ENCODE data around the gene CSTF3. TPM values are rescaled to one million over a fixed set of nuclear protein-coding genes. Genes with fewer than 3 reads are reported as not detected.
"Not testable (repeated sequence)": the region's sequence is repeated elsewhere in the genome, so short reads cannot be mapped to it uniquely, and the experiment has no call there.

CSTF3 gene
- total RNA-seq, 1 donor = 5.2 TPM

GRCh38 chr11:33176760-33177159, 15.5 kb upstream of the CSTF3 start:
- peaks cover 23% of the 10 kb centered on the region for H3K4me1 ChIP-seq (ENCODE audit: insufficient read depth, low read length)
- H3K4me3 ChIP-seq (ENCODE audit: low read length); H3K27me3 ChIP-seq (ENCODE audit: insufficient read depth, low read length); H3K9me3 ChIP-seq (ENCODE audit: low read depth, low read length): not testable (repeated sequence)

DNA sequence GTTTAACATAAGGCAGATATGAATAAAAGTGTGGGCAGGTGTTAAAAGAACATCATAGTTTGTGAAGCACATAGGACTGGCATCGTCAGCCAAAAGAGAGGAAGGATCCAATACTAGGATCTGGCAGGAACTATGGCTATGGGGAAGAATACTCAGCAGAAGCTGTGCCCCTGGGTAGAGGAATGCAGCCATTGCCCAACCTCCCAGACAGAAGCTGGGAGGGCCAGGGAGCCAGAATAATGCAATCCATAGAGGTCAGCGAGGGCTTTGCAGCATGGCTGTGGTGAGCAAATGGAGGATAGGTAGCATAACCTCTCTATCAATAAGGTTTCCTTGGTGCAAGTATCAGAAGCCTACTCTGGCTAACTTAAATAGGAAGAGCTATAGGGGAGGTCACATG, 11.7 kb upstream of the CSTF3 start:
- Histone ChIP-seq H3K9me3 (ENCODE audit: low read depth, low read length) (no peaks in the 10 kb centered on the region), H3K27me3 (ENCODE audit: insufficient read depth, low read length) (no peaks in the 10 kb centered on the region), H3K4me1 (ENCODE audit: insufficient read depth, low read length) (peaks cover 9% of the 10 kb centered on the region), H3K4me3 (ENCODE audit: low read length) (no peak overlapping the region)

- Histone ChIP-seq H3K27me3 (ENCODE audit: insufficient read depth, low read length) (no peaks in the 10 kb centered on the region), H3K4me3 (ENCODE audit: low read length) (no peak overlapping the region), H3K9me3 (ENCODE audit: low read depth, low read length) (no peaks in the 10 kb centered on the region), H3K4me1 (ENCODE audit: insufficient read depth, low read length) (peaks cover 4% of the 10 kb centered on the region)
These were observed 11.1 kb upstream of the CSTF3 start for GRCh38 chr11:33172345-33172744.

GRCh38 chr11:33171251-33171650, 10.0 kb upstream of the CSTF3 start:
- peaks cover 8% of the 10 kb centered on the region for H3K4me1 ChIP-seq (ENCODE audit: insufficient read depth, low read length)
- H3K4me3 ChIP-seq (ENCODE audit: low read length) = no peak overlapping the region
- H3K27me3 ChIP-seq (ENCODE audit: insufficient read depth, low read length) = no peaks in the 10 kb centered on the region
- no peaks in the 10 kb centered on the region for H3K9me3 ChIP-seq (ENCODE audit: low read depth, low read length)

- Histone ChIP-seq H3K4me3 (ENCODE audit: low read length) (no peak overlapping the region), H3K4me1 (ENCODE audit: insufficient read depth, low read length) (peaks cover 12% of the 10 kb centered on the region), H3K27me3 (ENCODE audit: insufficient read depth, low read length) (no peaks in the 10 kb centered on the region), H3K9me3 (ENCODE audit: low read depth, low read length) (no peaks in the 10 kb centered on the region)
These were observed 7.5 kb upstream of the CSTF3 start for GRCh38 chr11:33168709-33169200.

GRCh38 chr11:33162831-33163230, 1.6 kb upstream of the CSTF3 start:
- H3K4me1 ChIP-seq (ENCODE audit: insufficient read depth, low read length) = peaks cover 35% of the 10 kb centered on the region
- H3K4me3 ChIP-seq (ENCODE audit: low read length) = no peak overlapping the region
- H3K9me3 ChIP-seq (ENCODE audit: low read depth, low read length) = no peaks in the 10 kb centered on the region
- no peaks in the 10 kb centered on the region for H3K27me3 ChIP-seq (ENCODE audit: insufficient read depth, low read length)

DNA sequence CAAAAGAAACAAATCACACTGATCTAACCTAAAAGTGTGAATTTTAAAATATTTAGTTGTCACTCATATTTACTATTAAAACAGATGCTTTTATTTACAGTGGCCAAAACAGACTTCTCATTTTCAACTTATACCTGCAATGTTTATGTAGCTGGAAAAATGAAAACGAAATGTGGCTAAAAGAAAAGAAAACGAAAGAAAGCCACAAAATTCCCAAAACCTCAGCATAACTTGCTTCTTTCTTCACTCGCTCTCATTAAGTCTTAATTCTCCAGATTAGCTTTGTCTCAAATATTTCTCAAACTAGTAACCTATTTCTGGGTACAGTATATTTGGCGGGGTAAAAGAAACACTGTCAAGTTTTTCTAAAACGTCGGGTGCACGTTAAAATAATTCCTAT, 693 bp downstream of the CSTF3 start:
- Histone ChIP-seq H3K9me3 (ENCODE audit: low read depth, low read length) (no peaks in the 10 kb centered on the region), H3K4me1 (ENCODE audit: insufficient read depth, low read length) (peaks cover 27% of the 10 kb centered on the region), H3K27me3 (ENCODE audit: insufficient read depth, low read length) (no peaks in the 10 kb centered on the region), H3K4me3 (ENCODE audit: low read length) (peak overlapping the region; percentile 94)

- H3K4me1 ChIP-seq (ENCODE audit: insufficient read depth, low read length) = peaks cover 27% of the 10 kb centered on the region
- H3K4me3 ChIP-seq (ENCODE audit: low read length) = peak overlapping the region; percentile 94
- no peaks in the 10 kb centered on the region for H3K9me3 ChIP-seq (ENCODE audit: low read depth, low read length)
- no peaks in the 10 kb centered on the region for H3K27me3 ChIP-seq (ENCODE audit: insufficient read depth, low read length)
These were observed 1.1 kb downstream of the CSTF3 start for GRCh38 chr11:33160136-33160535.

DNA sequence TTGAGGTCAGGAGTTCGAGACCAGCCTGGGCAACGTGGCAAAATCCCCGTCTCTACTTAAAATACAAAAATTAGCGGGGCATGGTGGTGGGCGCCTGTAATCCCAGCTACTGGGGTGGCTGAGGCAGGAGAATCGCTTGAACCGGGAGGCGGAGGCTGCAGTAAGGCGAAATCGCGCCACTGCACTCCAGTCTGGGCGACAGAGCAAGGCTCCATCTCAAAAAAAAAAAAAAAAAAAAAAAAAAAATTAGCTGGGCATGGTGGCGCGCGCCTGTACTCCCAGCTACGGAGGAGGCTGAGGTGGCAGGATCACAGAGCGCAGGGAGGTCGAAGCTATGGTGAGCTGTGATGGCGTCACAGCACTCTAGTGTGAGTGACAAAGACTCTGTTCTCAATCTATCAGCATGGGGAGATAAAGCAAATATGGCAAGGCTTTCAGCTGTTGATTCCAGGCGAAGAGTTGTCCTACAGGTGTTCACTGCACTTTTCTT, 1.9 kb downstream of the CSTF3 start:
- H3K9me3 ChIP-seq (ENCODE audit: low read depth, low read length); H3K27me3 ChIP-seq (ENCODE audit: insufficient read depth, low read length); H3K4me3 ChIP-seq (ENCODE audit: low read length): not testable (repeated sequence)
- H3K4me1 ChIP-seq (ENCODE audit: insufficient read depth, low read length) = peaks cover 27% of the 10 kb centered on the region

GRCh38 chr11:33158596-33159275, 2.5 kb downstream of the CSTF3 start:
- Histone ChIP-seq H3K4me1 (ENCODE audit: insufficient read depth, low read length) (peaks cover 27% of the 10 kb centered on the region), H3K9me3 (ENCODE audit: low read depth, low read length) (no peaks in the 10 kb centered on the region), H3K4me3 (ENCODE audit: low read length) (no peak overlapping the region), H3K27me3 (ENCODE audit: insufficient read depth, low read length) (no peaks in the 10 kb centered on the region)

DNA sequence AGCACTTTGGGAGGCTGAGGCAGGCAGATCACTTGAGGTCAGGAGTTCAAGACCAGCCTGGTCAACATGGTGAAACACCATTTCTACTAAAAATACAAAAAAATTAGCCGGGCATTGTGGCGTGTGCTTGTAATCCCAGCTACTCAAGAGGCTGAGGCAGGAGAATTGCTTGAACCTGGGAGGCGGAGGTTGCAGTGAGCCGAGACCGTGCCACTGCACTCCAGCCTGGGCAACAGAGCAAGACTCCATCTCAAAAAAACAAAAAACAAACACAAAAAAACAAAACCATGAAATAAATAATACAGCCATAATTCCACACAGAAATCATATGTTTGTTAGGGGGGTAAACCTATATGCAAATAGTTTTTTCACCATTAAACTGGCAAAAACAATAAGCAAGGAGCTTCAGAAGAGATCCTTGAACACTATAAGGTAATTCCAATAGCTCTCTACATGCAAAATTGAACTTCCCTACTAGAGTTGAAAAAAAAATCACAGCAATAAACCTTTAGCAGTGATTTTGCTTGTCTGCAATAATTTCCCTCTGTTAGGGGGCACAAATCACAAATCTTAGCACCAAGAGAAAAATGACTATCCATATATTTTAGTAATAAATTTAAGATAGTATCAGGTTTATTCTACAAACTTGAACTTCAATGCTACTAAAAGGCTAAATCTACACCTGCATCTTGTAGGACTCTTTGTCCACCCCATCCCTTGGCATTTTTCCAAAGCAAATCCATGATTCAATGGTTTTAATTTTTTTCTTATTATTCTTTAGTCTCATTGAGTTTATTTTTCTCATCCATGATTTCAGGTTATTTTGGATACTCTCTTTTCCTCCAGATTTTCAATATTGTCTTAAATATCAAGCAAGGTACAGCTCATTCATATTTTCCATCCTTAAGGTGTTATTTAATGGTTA, 3.9 kb downstream of the CSTF3 start:
- no peak overlapping the region for H3K4me3 ChIP-seq (ENCODE audit: low read length)
- H3K4me1 ChIP-seq (ENCODE audit: insufficient read depth, low read length) = peaks cover 27% of the 10 kb centered on the region
- H3K9me3 ChIP-seq (ENCODE audit: low read depth, low read length) = no peaks in the 10 kb centered on the region
- no peaks in the 10 kb centered on the region for H3K27me3 ChIP-seq (ENCODE audit: insufficient read depth, low read length)

- H3K27me3 ChIP-seq (ENCODE audit: insufficient read depth, low read length) = no peaks in the 10 kb centered on the region
- H3K4me3 ChIP-seq (ENCODE audit: low read length) = no peak overlapping the region
- no peaks in the 10 kb centered on the region for H3K9me3 ChIP-seq (ENCODE audit: low read depth, low read length)
- no peaks in the 10 kb centered on the region for H3K4me1 ChIP-seq (ENCODE audit: insufficient read depth, low read length)
These were observed 9.9 kb downstream of the CSTF3 start for GRCh38 chr11:33151399-33151798.

DNA sequence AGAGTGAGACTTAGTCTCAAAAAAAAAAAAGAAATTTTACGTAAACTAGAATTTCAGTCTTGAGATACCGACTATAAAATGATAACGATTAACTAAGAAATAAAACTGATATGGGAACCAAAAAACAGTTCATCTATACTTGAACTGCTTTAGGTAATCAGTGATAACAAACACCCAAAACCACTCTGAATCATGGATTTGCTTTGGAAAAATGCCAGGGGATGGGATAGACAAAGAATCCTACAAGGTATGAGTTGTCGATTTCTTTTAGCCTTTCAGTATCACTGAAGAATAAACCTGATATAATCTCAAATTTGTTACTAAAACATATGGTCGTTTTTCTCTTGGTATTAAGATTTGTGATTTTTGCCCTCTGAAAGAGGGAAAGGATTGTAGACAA, 13.7 kb downstream of the CSTF3 start:
- Histone ChIP-seq H3K27me3 (ENCODE audit: insufficient read depth, low read length) (no peaks in the 10 kb centered on the region), H3K4me1 (ENCODE audit: insufficient read depth, low read length) (no peaks in the 10 kb centered on the region), H3K4me3 (ENCODE audit: low read length) (no peak overlapping the region)

DNA sequence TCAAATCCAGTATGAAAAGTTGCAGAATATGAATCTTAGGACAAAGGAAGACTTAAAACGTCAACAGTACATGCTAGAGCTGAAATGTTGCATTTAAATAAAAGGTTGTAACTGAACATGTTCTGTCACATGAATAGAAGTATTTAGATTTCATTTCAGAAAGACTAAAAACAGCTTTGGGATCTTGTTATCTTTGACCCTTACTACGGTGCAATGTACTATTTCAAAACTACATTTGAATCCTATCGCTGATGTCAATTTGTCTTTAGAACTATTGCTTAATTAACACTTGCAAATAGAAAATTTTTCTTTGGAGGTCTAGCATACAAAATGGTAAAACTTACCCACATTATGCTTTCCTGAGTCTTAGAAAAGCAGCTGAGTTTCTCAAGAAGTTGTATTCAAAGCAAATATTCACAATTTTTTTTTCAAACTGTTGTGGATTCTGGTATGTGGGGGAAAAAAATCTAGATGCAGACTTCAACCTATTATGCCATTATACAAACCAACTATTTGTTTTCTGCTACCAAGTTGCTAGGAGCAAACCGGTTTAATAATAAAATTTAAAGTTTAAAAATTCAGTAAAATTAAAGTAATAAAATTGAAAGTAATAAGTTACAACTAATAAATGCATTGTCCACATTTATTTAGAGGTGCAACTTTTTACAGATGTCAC, 25.4 kb downstream of the CSTF3 start:
- H3K27me3 ChIP-seq (ENCODE audit: insufficient read depth, low read length) = no peaks in the 10 kb centered on the region
- H3K4me3 ChIP-seq (ENCODE audit: low read length) = no peak overlapping the region
- peaks cover 14% of the 10 kb centered on the region for H3K4me1 ChIP-seq (ENCODE audit: insufficient read depth, low read length)
- H3K9me3 ChIP-seq (ENCODE audit: low read depth, low read length) = no peaks in the 10 kb centered on the region

More for the DNA sequence above, 13.7 kb downstream of the CSTF3 start:
- H3K9me3 ChIP-seq (ENCODE audit: low read depth, low read length) = no peaks in the 10 kb centered on the region

DNA sequence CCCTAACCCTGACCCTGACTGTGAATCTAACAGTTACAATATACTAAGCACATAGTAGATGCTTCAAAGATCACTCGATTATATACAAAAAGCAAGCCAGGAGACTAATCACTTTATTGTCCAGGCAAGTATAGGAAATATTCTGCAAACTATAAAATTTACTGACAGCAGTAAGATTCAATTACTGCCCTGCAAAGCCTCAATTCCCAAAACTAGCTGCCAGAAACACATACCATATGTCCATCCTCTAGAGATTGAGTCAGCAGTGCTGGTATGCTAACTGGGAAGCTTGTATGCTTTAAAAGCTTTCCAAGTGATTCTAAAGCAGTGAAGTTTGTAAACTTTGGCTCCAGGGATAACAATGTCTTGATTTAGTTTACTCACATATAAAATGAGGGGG, 26.1 kb downstream of the CSTF3 start:
- H3K9me3 ChIP-seq (ENCODE audit: low read depth, low read length) = no peaks in the 10 kb centered on the region
- H3K4me3 ChIP-seq (ENCODE audit: low read length) = no peak overlapping the region
- H3K4me1 ChIP-seq (ENCODE audit: insufficient read depth, low read length) = peaks cover 14% of the 10 kb centered on the region
- no peaks in the 10 kb centered on the region for H3K27me3 ChIP-seq (ENCODE audit: insufficient read depth, low read length)
